Peyer's patch (tissue), 4 donors: ENCODE results near the gene PPP1R12B. TPM values are rescaled to one million over a fixed set of nuclear protein-coding genes. Genes with fewer than 3 reads are reported as not detected.

Experiments
- DNase-seq, 3 donors: peaks; one replicate each; pipeline ENCODE4 v3.0.0-alpha.2; 2017 to 2019
- H3K27ac ChIP-seq, 4 donors: fragments of 200-600 bp; sonication (generic); one replicate each; pipeline ENCODE4 v1.5.1; 2016 to 2019
- H3K27me3 ChIP-seq, 2 donors: fragments of 200-600 bp; sonication (generic); one replicate each; pipeline ENCODE4 v1.5.1; 2019
- H3K36me3 ChIP-seq, 3 donors: fragments of 200-600 bp; sonication (generic); one replicate each; pipeline ENCODE4 v1.5.1; 2016 to 2019
- H3K4me1 ChIP-seq, 4 donors: fragments of 200-600 bp; sonication (generic); one replicate each; pipeline ENCODE4 v1.5.1; 2016 to 2019
- H3K4me3 ChIP-seq, 4 donors: fragments of 200-600 bp; sonication (generic); 1 replicate in 3 of 4; 2 replicates in 1 of 4; pipeline ENCODE4 v1.5.1; 2016 to 2019; ENCODE audit warnings: mild to moderate bottlenecking in 1 of 4
- H3K9me3 ChIP-seq, 4 donors: fragments of 200-600 bp; sonication (generic); one replicate each; pipeline ENCODE4 v1.5.1; 2016 to 2019; ENCODE audit warnings: mild to moderate bottlenecking in 1 of 4
- CTCF ChIP-seq, 6 experiments: fragments of 450-650 bp in 4 of 6; fragments of 200-600 bp in 2 of 6; sonication (generic) in 1 of 6; IDR thresholded peaks; one replicate each; pipeline ENCODE4 v1.5.1; 2017 to 2019; ENCODE audit warnings: antibody characterized with exemption in 6 of 6, mild to moderate bottlenecking in 3 of 6, moderate library complexity in 1 of 6
- POLR2A ChIP-seq, 2 donors: fragments of 450-650 bp; IDR thresholded peaks; one replicate each; pipeline ENCODE4 v1.5.1; 2017; ENCODE audit warnings: antibody characterized with exemption in 2 of 2, mild to moderate bottlenecking in 2 of 2, moderate library complexity in 2 of 2
- total RNA-seq, 4 donors: library from RNA; depleted of rRNA; stranded (reverse); fragments of >200 nt; gene quantifications; one replicate each; pipeline ENCODE4 v1.1.0, GENCODE V29; 2016

PPP1R12B gene
- total RNA-seq, 4 donors from 2014 or later, result 33.1 to 131 (median 90.8) TPM

- Histone ChIP-seq H3K27me3 (no peaks in the 10 kb centered on the region), H3K27ac (peak overlapping the region in 1 of 4 donors; percentile 78), H3K4me1 (peaks cover 0 to 8% (median 0%) of the 10 kb centered on the region in 4 donors), H3K4me3 (no peak overlapping the region), H3K9me3 (no peaks in the 10 kb centered on the region), H3K36me3 (peaks cover 0 to 15% (median 0%) of the 10 kb centered on the region in 3 donors)
- no peak for DNase-seq
- no peak for TF ChIP-seq CTCF (IDR thresholded peaks at IDR 0.05)
- no peak for TF ChIP-seq POLR2A (IDR thresholded peaks at IDR 0.05)
Measured at GRCh38 chr1:202585590-202585933, 237.1 kb downstream of the PPP1R12B start.

GRCh38 chr1:202586018-202586821 lies 237.7 kb downstream of the PPP1R12B start:
- peaks cover 0 to 8% (median 0%) of the 10 kb centered on the region in 4 donors for H3K4me1 ChIP-seq
- H3K36me3 ChIP-seq, result peaks cover 0 to 8% (median 0%) of the 10 kb centered on the region in 3 donors
- H3K4me3 ChIP-seq, result no peak overlapping the region
- H3K27me3 ChIP-seq, result no peaks in the 10 kb centered on the region
- TF ChIP-seq POLR2A (IDR thresholded peaks at IDR 0.05) (no peak), CTCF (IDR thresholded peaks at IDR 0.05) (no peak)
- H3K9me3 ChIP-seq, result no peaks in the 10 kb centered on the region
- peak in 2 of 3 donors; percentile 33 to 64 for DNase-seq
- H3K27ac ChIP-seq, result peak overlapping the region in 2 of 4 donors; percentile 8 to 78

- Histone ChIP-seq H3K27me3 (no peaks in the 10 kb centered on the region), H3K27ac (peak overlapping the region in 2 of 4 donors; percentile 8 to 78), H3K9me3 (no peaks in the 10 kb centered on the region), H3K4me1 (peaks cover 0 to 8% (median 0%) of the 10 kb centered on the region in 4 donors), H3K4me3 (no peak overlapping the region), H3K36me3 (peaks cover 0 to 2% (median 0%) of the 10 kb centered on the region in 3 donors)
- TF ChIP-seq CTCF (IDR thresholded peaks at IDR 0.05), result no peak
- TF ChIP-seq POLR2A (IDR thresholded peaks at IDR 0.05), result no peak
- no peak for DNase-seq
Measured at GRCh38 chr1:202586871-202587270, 238.4 kb downstream of the PPP1R12B start.

- TF ChIP-seq CTCF (IDR thresholded peaks at IDR 0.05), result no peak
- no peak for TF ChIP-seq POLR2A (IDR thresholded peaks at IDR 0.05)
- Histone ChIP-seq H3K9me3 (no peaks in the 10 kb centered on the region), H3K36me3 (no peaks in the 10 kb centered on the region), H3K4me1 (peaks cover 0 to 8% (median 0%) of the 10 kb centered on the region in 4 donors), H3K27me3 (no peaks in the 10 kb centered on the region), H3K4me3 (no peak overlapping the region), H3K27ac (peak overlapping the region in 3 of 4 donors; percentile 49 to 82 (median 78))
- DNase-seq, result no peak
Measured at GRCh38 chr1:202587859-202588485, 239.5 kb downstream of the PPP1R12B start.

GRCh38 chr1:202588503-202589189 lies 240.1 kb downstream of the PPP1R12B start:
- TF ChIP-seq POLR2A (IDR thresholded peaks at IDR 0.05), result no peak
- no peak for TF ChIP-seq CTCF (IDR thresholded peaks at IDR 0.05)
- H3K9me3 ChIP-seq, result no peaks in the 10 kb centered on the region
- peak overlapping the region in 3 of 4 donors; percentile 49 to 82 (median 78) for H3K27ac ChIP-seq
- H3K4me3 ChIP-seq, result no peak overlapping the region
- no peak for DNase-seq
- H3K4me1 ChIP-seq, result peaks cover 0 to 8% (median 0%) of the 10 kb centered on the region in 4 donors
- H3K36me3 ChIP-seq, result no peaks in the 10 kb centered on the region
- no peaks in the 10 kb centered on the region for H3K27me3 ChIP-seq
